Upper lobe of left lung (tissue), 4 donors: Measurements from ENCODE around the gene ZBTB16.

Source experiments
- EP300 ChIP-seq, 4 donors: sonication (generic); formaldehyde crosslinking; IDR thresholded peaks; one replicate each; pipeline ENCODE4 v1.5.1; 2017; ENCODE audit warnings: antibody characterized with exemption in 4 of 4, control low read depth in 2 of 4
- POLR2A ChIP-seq, 4 donors: fragments of 450-650 bp; IDR thresholded peaks; one replicate each; pipeline ENCODE4 v1.5.1; 2016 to 2017; ENCODE audit warnings: antibody characterized with exemption in 4 of 4, mild to moderate bottlenecking in 2 of 4
- TF ChIP-seq, protein P1 (sequence below), 6 experiments: fragments of 450-650 bp in 4 of 6; fragments of 200-600 bp in 2 of 6; sonication (generic) in 2 of 6; IDR thresholded peaks; one replicate each; pipeline ENCODE4 v1.5.1; 2016 to 2019; ENCODE audit warnings: antibody characterized with exemption in 6 of 6

DNA sequence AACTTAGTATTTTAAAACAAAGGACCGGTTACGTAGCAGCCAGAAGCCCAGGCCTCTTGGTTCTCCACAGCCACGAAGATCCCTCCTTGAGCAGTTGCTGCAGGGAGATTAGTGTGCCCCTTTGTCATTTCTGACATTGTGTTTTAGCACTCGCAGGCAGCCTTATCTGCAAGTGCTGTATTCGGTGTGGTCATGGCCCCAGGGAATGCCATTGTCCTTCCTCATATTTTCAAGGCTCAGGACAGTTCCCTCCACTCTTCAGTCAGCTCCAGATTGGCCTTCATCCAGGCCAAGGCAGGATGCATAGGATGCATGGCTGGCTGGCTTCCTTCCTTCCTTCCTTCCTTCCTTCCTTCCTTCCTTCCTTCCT is 88.5 kb downstream of the ZBTB16 start:
- TF ChIP-seq, protein P1, sequence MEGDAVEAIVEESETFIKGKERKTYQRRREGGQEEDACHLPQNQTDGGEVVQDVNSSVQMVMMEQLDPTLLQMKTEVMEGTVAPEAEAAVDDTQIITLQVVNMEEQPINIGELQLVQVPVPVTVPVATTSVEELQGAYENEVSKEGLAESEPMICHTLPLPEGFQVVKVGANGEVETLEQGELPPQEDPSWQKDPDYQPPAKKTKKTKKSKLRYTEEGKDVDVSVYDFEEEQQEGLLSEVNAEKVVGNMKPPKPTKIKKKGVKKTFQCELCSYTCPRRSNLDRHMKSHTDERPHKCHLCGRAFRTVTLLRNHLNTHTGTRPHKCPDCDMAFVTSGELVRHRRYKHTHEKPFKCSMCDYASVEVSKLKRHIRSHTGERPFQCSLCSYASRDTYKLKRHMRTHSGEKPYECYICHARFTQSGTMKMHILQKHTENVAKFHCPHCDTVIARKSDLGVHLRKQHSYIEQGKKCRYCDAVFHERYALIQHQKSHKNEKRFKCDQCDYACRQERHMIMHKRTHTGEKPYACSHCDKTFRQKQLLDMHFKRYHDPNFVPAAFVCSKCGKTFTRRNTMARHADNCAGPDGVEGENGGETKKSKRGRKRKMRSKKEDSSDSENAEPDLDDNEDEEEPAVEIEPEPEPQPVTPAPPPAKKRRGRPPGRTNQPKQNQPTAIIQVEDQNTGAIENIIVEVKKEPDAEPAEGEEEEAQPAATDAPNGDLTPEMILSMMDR (IDR thresholded peaks at IDR 0.05): no peak
- TF ChIP-seq POLR2A (IDR thresholded peaks at IDR 0.05) (no peak), EP300 (IDR thresholded peaks at IDR 0.05) (no peak)
